ENCODE measurements around the gene ARMH4.

DNA sequence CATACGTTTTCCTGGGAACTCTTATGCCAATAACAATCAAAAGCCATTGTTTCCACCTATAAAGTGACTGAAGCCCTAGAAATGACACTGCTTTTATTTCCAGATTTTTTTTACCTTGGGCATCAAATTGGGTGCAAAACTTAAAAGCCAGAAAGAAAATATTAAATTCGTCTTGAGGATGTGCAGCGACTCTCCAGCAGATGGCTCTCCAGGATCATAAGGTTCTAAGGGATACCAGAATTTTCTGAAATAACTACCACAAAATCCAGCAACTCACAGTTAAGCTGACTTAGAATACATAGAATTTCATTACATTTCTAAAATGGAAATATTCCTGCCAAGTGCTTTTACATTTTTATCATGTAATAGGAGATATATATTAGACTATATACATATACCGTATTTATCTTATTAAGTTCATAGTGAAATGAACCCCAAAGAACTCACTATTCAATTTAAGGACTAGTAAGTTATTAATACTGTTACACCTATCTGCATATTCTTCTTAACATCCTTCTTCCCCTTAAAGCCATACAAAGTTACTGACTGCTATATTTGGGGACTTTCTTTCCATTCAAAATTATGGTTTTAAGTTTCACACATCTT is 44.0 kb downstream of the ARMH4 start:
- TF ChIP-seq, protein P1, sequence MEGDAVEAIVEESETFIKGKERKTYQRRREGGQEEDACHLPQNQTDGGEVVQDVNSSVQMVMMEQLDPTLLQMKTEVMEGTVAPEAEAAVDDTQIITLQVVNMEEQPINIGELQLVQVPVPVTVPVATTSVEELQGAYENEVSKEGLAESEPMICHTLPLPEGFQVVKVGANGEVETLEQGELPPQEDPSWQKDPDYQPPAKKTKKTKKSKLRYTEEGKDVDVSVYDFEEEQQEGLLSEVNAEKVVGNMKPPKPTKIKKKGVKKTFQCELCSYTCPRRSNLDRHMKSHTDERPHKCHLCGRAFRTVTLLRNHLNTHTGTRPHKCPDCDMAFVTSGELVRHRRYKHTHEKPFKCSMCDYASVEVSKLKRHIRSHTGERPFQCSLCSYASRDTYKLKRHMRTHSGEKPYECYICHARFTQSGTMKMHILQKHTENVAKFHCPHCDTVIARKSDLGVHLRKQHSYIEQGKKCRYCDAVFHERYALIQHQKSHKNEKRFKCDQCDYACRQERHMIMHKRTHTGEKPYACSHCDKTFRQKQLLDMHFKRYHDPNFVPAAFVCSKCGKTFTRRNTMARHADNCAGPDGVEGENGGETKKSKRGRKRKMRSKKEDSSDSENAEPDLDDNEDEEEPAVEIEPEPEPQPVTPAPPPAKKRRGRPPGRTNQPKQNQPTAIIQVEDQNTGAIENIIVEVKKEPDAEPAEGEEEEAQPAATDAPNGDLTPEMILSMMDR (IDR thresholded peaks at IDR 0.05) = peak; percentile 88
- no peak for TF ChIP-seq ZFX (IDR thresholded peaks at IDR 0.05; ENCODE audit: borderline replicate concordance)

All from 22Rv1 (cell line).